H9 (cell line): Measurements from ENCODE around the gene AFG1L. TPM values are rescaled to one million over a fixed set of nuclear protein-coding genes. Genes with fewer than 3 reads are reported as not detected.

ENCODE experiments used
- DNase-seq: peaks from one replicate; pipeline ENCODE4 v3.0.0-alpha.2; 2017
- H2AFZ ChIP-seq: one replicate; pipeline ENCODE4 v1.6.1; 2013; ENCODE audit warnings: mild to moderate bottlenecking, low read length, control low read depth, moderate library complexity
- H2AK5ac ChIP-seq: 2 replicates; pipeline ENCODE4 v1.6.1; 2013; ENCODE audit warnings: low read length, control low read depth, mixed read lengths; ENCODE audit not compliant: insufficient read length
- H2BK120ac ChIP-seq: one replicate; pipeline ENCODE4 v1.6.1; 2013; ENCODE audit warnings: low read depth, mild to moderate bottlenecking, low read length, control low read depth, inconsistent platforms; ENCODE audit not compliant: poor library complexity, severe bottlenecking
- H2BK12ac ChIP-seq: 2 replicates; pipeline ENCODE4 v1.6.1; 2013; ENCODE audit warnings: low read length, control low read depth, mixed read lengths, low read depth; ENCODE audit not compliant: insufficient read length
- H2BK15ac ChIP-seq: 2 replicates; pipeline ENCODE4 v1.6.1; 2013; ENCODE audit warnings: low read depth, low read length, control low read depth
- H2BK20ac ChIP-seq: one replicate; pipeline ENCODE4 v1.6.1; 2013; ENCODE audit warnings: low read depth, mild to moderate bottlenecking, low read length, control low read depth, inconsistent platforms; ENCODE audit not compliant: poor library complexity, severe bottlenecking
- H2BK5ac ChIP-seq: 2 replicates; pipeline ENCODE4 v1.6.1; 2013; ENCODE audit warnings: low read length, control low read depth, mixed read lengths; ENCODE audit not compliant: insufficient read length
- H3K14ac ChIP-seq: 2 replicates; pipeline ENCODE4 v1.6.1; 2013; ENCODE audit warnings: low read length, control low read depth; ENCODE audit not compliant: insufficient read depth
- H3K18ac ChIP-seq: 2 replicates; pipeline ENCODE4 v1.6.1; 2013; ENCODE audit warnings: low read depth, mild to moderate bottlenecking, mixed read lengths, low read length, control low read depth; ENCODE audit not compliant: insufficient read length
- H3K23ac ChIP-seq: 2 replicates; pipeline ENCODE4 v1.6.1; 2013; ENCODE audit warnings: low read length, control low read depth, mixed read lengths, low read depth; ENCODE audit not compliant: insufficient read length
- H3K23me2 ChIP-seq: 2 replicates; pipeline ENCODE4 v1.6.1; 2013; ENCODE audit warnings: low read depth, mild to moderate bottlenecking, mixed read lengths, low read length, control low read depth; ENCODE audit not compliant: insufficient read length, poor library complexity, severe bottlenecking
- H3K27ac ChIP-seq: 2 replicates; pipeline ENCODE4 v1.5.1; 2013; ENCODE audit warnings: low read length, control low read depth, mixed read lengths, low read depth; ENCODE audit not compliant: insufficient read length
- H3K27me3 ChIP-seq: 2 replicates; pipeline ENCODE4 v1.6.1; 2013; ENCODE audit warnings: low read length, control low read depth, inconsistent platforms; ENCODE audit not compliant: insufficient read depth
- H3K4ac ChIP-seq: 2 replicates; pipeline ENCODE4 v1.6.1; 2013; ENCODE audit warnings: low read depth, mild to moderate bottlenecking, control low read depth, inconsistent platforms, low read length, moderate library complexity
- H3K4me1 ChIP-seq: 2 replicates; pipeline ENCODE4 v1.6.1; 2013; ENCODE audit warnings: low read length, control low read depth, inconsistent platforms; ENCODE audit not compliant: insufficient read depth
- H3K4me2 ChIP-seq: 2 replicates; pipeline ENCODE4 v1.6.1; 2013; ENCODE audit warnings: low read length, control low read depth, mixed read lengths; ENCODE audit not compliant: insufficient read length, insufficient read depth
- H3K56ac ChIP-seq: 2 replicates; pipeline ENCODE4 v1.6.1; 2013; ENCODE audit warnings: low read depth, mild to moderate bottlenecking, mixed read lengths, low read length, control low read depth; ENCODE audit not compliant: insufficient read length
- H3K79me1 ChIP-seq: 2 replicates; pipeline ENCODE4 v1.6.1; 2013; ENCODE audit warnings: low read depth, mild to moderate bottlenecking, moderate library complexity, low read length, control low read depth, inconsistent platforms; ENCODE audit not compliant: insufficient read depth, poor library complexity, severe bottlenecking
- H3K79me2 ChIP-seq: 2 replicates; pipeline ENCODE4 v1.6.1; 2013; ENCODE audit warnings: low read length, control low read depth, inconsistent platforms; ENCODE audit not compliant: insufficient read depth
- H3K9ac ChIP-seq: 2 replicates; pipeline ENCODE4 v1.6.1; 2013; ENCODE audit warnings: low read length, control low read depth, mixed read lengths; ENCODE audit not compliant: insufficient read length; ENCODE audit errors: extremely low read depth
- H3K9me3 ChIP-seq: one replicate; pipeline ENCODE4 v1.6.1; 2013; ENCODE audit warnings: low read depth, low read length, inconsistent platforms; ENCODE audit not compliant: control insufficient read depth
- H3T11ph ChIP-seq: one replicate; pipeline ENCODE4 v1.6.1; 2013; ENCODE audit warnings: mild to moderate bottlenecking, low read length, control low read depth, inconsistent platforms
- H4K20me1 ChIP-seq: one replicate; pipeline ENCODE4 v1.6.1; 2013; ENCODE audit not compliant: control insufficient read depth, insufficient read length, insufficient read depth
- H4K5ac ChIP-seq: 2 replicates; pipeline ENCODE4 v1.6.1; 2013; ENCODE audit warnings: low read depth, mild to moderate bottlenecking, mixed read lengths, low read length, control low read depth; ENCODE audit not compliant: insufficient read length
- H4K8ac ChIP-seq: replicated peaks from 2 replicates; pipeline ENCODE4 v1.6.1; 2013; ENCODE audit warnings: low read length, control low read depth, mixed read lengths, low read depth; ENCODE audit not compliant: insufficient read length
- H4K91ac ChIP-seq: 2 replicates; pipeline ENCODE4 v1.6.1; 2013; ENCODE audit warnings: low read depth, mild to moderate bottlenecking, moderate library complexity, mixed read lengths, low read length, control low read depth; ENCODE audit not compliant: insufficient read length
- H3K27ac Mint-ChIP-seq, 3 experiments: 2 replicates in 2 of 3; 3 replicates in 1 of 3; pipeline ENCODE4 v1.8.0; 2020 to 2021; ENCODE audit warnings: mixed read lengths in 3 of 3, mild to moderate bottlenecking in 1 of 3, moderate library complexity in 1 of 3
- H3K27me3 Mint-ChIP-seq: 2 replicates; pipeline ENCODE4 v1.8.0; 2021; ENCODE audit warnings: low read depth, mild to moderate bottlenecking, moderate library complexity, mixed read lengths
- H3K36me3 Mint-ChIP-seq, 3 experiments: 2 replicates in 2 of 3; 3 replicates in 1 of 3; pipeline ENCODE4 v1.8.0; 2020 to 2021; ENCODE audit warnings: low read depth in 3 of 3, mixed read lengths in 3 of 3; ENCODE audit not compliant: insufficient read depth in 1 of 3
- H3K4me1 Mint-ChIP-seq, 2 experiments: 2 replicates each; pipeline ENCODE4 v1.8.0; 2020; ENCODE audit warnings: mixed read lengths in 2 of 2
- H3K4me3 Mint-ChIP-seq, 2 experiments: 2 replicates in 1 of 2; 3 replicates in 1 of 2; pipeline ENCODE4 v1.8.0; 2020 to 2021; ENCODE audit warnings: mild to moderate bottlenecking in 2 of 2, mixed read lengths in 2 of 2, moderate library complexity in 1 of 2
- H3K9me3 Mint-ChIP-seq, 2 experiments: 2 replicates in 1 of 2; 3 replicates in 1 of 2; pipeline ENCODE4 v1.8.0; 2020; ENCODE audit warnings: mild to moderate bottlenecking in 2 of 2, mixed read lengths in 2 of 2, moderate library complexity in 1 of 2
- WGBS: extraction: QIAGEN DNeasy Blood & Tissue Kit; methylation state at CpG from one replicate; pipeline ENCODE4 v1.1.7; 2013; ENCODE audit warnings: missing lambda C conversion rate, low lambda C conversion rate, mixed read lengths; ENCODE audit not compliant: insufficient read length; ENCODE audit errors: extremely low coverage; 5-methylcytosine and 5-hydroxymethylcytosine counted together
- total RNA-seq: library from RNA; stranded (reverse); gene quantifications from 2 replicates; pipeline ENCODE4 v1.2.1, GENCODE V29; 2021
- TF ChIP-seq, protein P1 (sequence below): fragments of 200-600 bp; sonication (generic); conservative IDR thresholded peaks from 3 replicates; pipeline ENCODE4 v1.8.0; 2021; ENCODE audit warnings: antibody characterized with exemption, mild to moderate bottlenecking

Gene AFG1L
- total RNA-seq, 1 experiment from 2014 or later = 4.7 TPM

DNA sequence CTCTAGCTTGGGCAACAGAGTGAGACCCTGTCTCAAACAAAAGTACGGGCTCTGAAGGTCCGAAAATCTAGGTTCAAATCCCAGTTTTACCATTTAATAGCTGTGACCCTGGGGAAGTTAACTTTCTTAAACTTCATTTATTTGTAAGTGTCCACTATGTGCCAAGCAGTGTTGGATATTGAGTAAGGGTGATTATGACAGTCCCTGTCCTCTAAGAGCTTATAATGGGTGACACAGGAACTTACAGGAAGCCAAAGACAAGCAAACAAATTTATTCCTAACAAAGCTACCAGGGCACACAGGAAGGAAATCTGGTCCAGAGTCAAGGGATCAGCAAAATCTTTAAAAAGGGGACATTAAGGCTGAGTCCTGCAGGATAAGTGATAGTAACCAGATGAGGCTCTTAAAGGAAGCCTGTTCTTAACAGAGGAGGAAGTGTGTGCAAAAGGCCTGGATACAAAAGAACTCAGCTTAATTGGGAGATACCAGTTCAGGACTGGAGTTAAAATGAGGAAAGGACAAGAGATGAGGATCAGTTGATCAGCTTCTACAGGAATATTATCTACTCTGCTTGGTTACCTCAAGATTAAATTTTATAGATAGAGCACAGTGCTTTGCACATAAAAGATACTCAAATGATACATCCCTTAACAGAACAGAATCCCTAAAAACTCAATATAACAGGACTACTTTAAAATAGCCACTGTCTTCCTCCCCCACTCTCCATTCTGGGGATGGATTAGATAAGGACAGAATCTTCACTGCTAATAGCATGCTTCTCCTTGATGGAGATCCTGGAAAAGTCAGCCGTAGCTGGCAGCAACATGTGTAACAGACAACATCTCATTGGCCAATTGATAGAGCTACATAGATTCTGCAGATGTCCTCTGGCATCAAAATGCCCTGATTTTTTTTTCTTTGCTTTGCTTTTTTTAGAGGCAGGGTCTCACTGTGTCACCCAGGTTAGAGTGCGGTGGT lies 40.1 kb upstream of the AFG1L start:
- Histone ChIP-seq H2BK20ac (no peak overlapping the region), H3K27ac (no peak overlapping the region), H3T11ph (no peak overlapping the region), H2AFZ (no peak overlapping the region), H2BK15ac (no peak overlapping the region), H2BK5ac (no peak overlapping the region), H2BK12ac (no peak overlapping the region), H3K14ac (no peak overlapping the region), H3K27me3 (no peaks in the 10 kb centered on the region), H4K20me1 (no peaks in the 10 kb centered on the region), H4K8ac (no peak overlapping the region), H3K79me2 (no peaks in the 10 kb centered on the region), H3K9me3 (no peaks in the 10 kb centered on the region), H4K5ac (no peak overlapping the region), H3K4ac (no peak overlapping the region), H3K4me1 (no peaks in the 10 kb centered on the region), H3K23me2 (no peaks in the 10 kb centered on the region), H3K4me2 (no peak overlapping the region), H3K9ac (no peak overlapping the region), H3K18ac (no peak overlapping the region), H3K56ac (no peak overlapping the region), H3K79me1 (peaks cover 1% of the 10 kb centered on the region), H4K91ac (no peak overlapping the region), H2AK5ac (no peak overlapping the region), H3K23ac (no peak overlapping the region), H2BK120ac (no peak overlapping the region)
- TF ChIP-seq, protein P1, sequence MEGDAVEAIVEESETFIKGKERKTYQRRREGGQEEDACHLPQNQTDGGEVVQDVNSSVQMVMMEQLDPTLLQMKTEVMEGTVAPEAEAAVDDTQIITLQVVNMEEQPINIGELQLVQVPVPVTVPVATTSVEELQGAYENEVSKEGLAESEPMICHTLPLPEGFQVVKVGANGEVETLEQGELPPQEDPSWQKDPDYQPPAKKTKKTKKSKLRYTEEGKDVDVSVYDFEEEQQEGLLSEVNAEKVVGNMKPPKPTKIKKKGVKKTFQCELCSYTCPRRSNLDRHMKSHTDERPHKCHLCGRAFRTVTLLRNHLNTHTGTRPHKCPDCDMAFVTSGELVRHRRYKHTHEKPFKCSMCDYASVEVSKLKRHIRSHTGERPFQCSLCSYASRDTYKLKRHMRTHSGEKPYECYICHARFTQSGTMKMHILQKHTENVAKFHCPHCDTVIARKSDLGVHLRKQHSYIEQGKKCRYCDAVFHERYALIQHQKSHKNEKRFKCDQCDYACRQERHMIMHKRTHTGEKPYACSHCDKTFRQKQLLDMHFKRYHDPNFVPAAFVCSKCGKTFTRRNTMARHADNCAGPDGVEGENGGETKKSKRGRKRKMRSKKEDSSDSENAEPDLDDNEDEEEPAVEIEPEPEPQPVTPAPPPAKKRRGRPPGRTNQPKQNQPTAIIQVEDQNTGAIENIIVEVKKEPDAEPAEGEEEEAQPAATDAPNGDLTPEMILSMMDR = no peak
- peaks cover 0 to 4% (median 0%) of the 10 kb centered on the region in 3 experiments; a peak in 2 of 7 replicates for H3K36me3 Mint-ChIP-seq
- H3K9me3 Mint-ChIP-seq = no peaks in the 10 kb centered on the region
- H3K27me3 Mint-ChIP-seq = no peaks in the 10 kb centered on the region
- no peaks in the 10 kb centered on the region; a peak in 1 of 4 replicates for H3K4me1 Mint-ChIP-seq
- DNase-seq = no peak
- no peak overlapping the region for H3K4me3 Mint-ChIP-seq
- no peak overlapping the region for H3K27ac Mint-ChIP-seq
- no CpG with 5 or more reads among the region's 4 CpGs for WGBS
